K562 (cell line): ENCODE data around the gene LRRC47. TPM values are rescaled to one million over a fixed set of nuclear protein-coding genes. Genes with fewer than 3 reads are reported as not detected.

ENCODE experiments used
- AFF4 ChIP-seq: sonication (generic); formaldehyde crosslinking; IDR thresholded peaks from 2 replicates; pipeline ENCODE4 v1.8.0; 2023; ENCODE audit warnings: mild to moderate bottlenecking, missing genetic modification reagents
- ATF2 ChIP-seq: sonication (generic); formaldehyde crosslinking; IDR thresholded peaks from 2 replicates; pipeline ENCODE4 v1.8.1; 2022; ENCODE audit warnings: missing genetic modification reagents
- BCL6 ChIP-seq: fragments of 250-450 bp; sonication (Bioruptor Pico); IDR thresholded peaks from 2 replicates; pipeline ENCODE4 v1.4.0; 2020
- E2F8 ChIP-seq: fragments of 450-650 bp; IDR thresholded peaks from 2 replicates; pipeline ENCODE4 v1.7.1; 2018; ENCODE audit warnings: mild to moderate bottlenecking, low read depth; ENCODE audit not compliant: partially characterized antibody
- FOXJ3 ChIP-seq: sonication (generic); formaldehyde crosslinking; IDR thresholded peaks from 2 replicates; pipeline ENCODE4 v1.4.0; 2020; ENCODE audit warnings: mild to moderate bottlenecking, missing genetic modification reagents
- MECOM ChIP-seq: fragments of 250-450 bp; sonication (Bioruptor Pico); IDR thresholded peaks from 2 replicates; pipeline ENCODE4 v1.8.0; 2022; ENCODE audit warnings: inconsistent platforms
- NR2C2 ChIP-seq, 2 experiments: fragments of 200-800 bp in 1 of 2; sonication (Bioruptor generic) in 1 of 2; sonication (generic) in 1 of 2; formaldehyde crosslinking in 1 of 2; IDR thresholded peaks; 2 replicates each; pipeline versions ENCODE4 v1.6.1 to v1.8.0; 2016 to 2022; ENCODE audit warnings: mild to moderate bottlenecking in 1 of 2, missing compliant biosample characterization in 1 of 2, missing genetic modification characterization in 1 of 2, missing genetic modification reagents in 1 of 2
- PURB ChIP-seq: sonication (generic); formaldehyde crosslinking; IDR thresholded peaks from 2 replicates; pipeline ENCODE4 v1.9.0; 2021; ENCODE audit warnings: low read depth, mild to moderate bottlenecking, missing genetic modification reagents
- SPI1 ChIP-seq: IDR thresholded peaks from 2 replicates; pipeline ENCODE4 v1.6.1; 2011; ENCODE audit warnings: low read depth, low read length, control low read depth, borderline replicate concordance
- SRF ChIP-seq, 2 experiments: fragments of 250-450, 450-650 bp in 1 of 2; sonication (Bioruptor Pico) in 1 of 2; sonication (generic) in 1 of 2; formaldehyde crosslinking; IDR thresholded peaks; 2 replicates each; pipeline versions ENCODE4 v1.5.0 to v1.5.1; 2020 to 2022; ENCODE audit warnings: mild to moderate bottlenecking in 1 of 2, missing genetic modification reagents in 1 of 2
- ZFX ChIP-seq: sonication (generic); formaldehyde crosslinking; IDR thresholded peaks from 2 replicates; pipeline ENCODE4 v1.8.0; 2022; ENCODE audit warnings: mild to moderate bottlenecking, missing genetic modification reagents, moderate library complexity
- ZNF146 ChIP-seq: IDR thresholded peaks from one replicate; pipeline ENCODE4 v1.6.1; 2018; ENCODE audit warnings: missing compliant biosample characterization; ENCODE audit not compliant: unreplicated experiment
- ZNF263 ChIP-seq: sonication (generic); formaldehyde crosslinking; IDR thresholded peaks from 2 replicates; pipeline ENCODE4 v1.8.0; 2022; ENCODE audit warnings: mild to moderate bottlenecking, missing genetic modification reagents, borderline replicate concordance
- ZNF436 ChIP-seq: fragments of 250-450, 450-650 bp; sonication (Bioruptor Pico); formaldehyde crosslinking; IDR thresholded peaks from 2 replicates; pipeline ENCODE4 v1.7.0; 2020; ENCODE audit warnings: mild to moderate bottlenecking
- ZNF57 ChIP-seq: fragments of 450-650 bp; formaldehyde crosslinking; IDR thresholded peaks from 2 replicates; pipeline ENCODE4 v1.4.0; 2020; ENCODE audit warnings: mild to moderate bottlenecking, moderate library complexity
- ZNF584 ChIP-seq: fragments of 200-800 bp; sonication (Bioruptor generic); IDR thresholded peaks from 2 replicates; pipeline ENCODE4 v1.6.1; 2016; ENCODE audit warnings: low read depth, mild to moderate bottlenecking, missing genetic modification characterization, missing compliant biosample characterization
- ZNF740 ChIP-seq, 3 experiments: fragments of 200-800 bp in 1 of 3; sonication (Bioruptor generic) in 1 of 3; sonication (generic) in 1 of 3; formaldehyde crosslinking in 1 of 3; IDR thresholded peaks; 2 replicates each; pipeline versions ENCODE4 v1.6.1 to v1.8.0; 2016 to 2022; ENCODE audit warnings: mild to moderate bottlenecking in 2 of 3, missing compliant biosample characterization in 2 of 3, missing genetic modification characterization in 2 of 3, missing genetic modification reagents in 1 of 3
- polyA plus RNA-seq, 8 experiments: library from polyadenylated mRNA; depleted of rRNA in 4 of 8; stranded (reverse) in 5 of 8; unstranded in 3 of 8; fragments of >200 nt; fragmentation: Nextera tagmentation in 2 of 8; fragmentation: Illumina TruSeq in 1 of 8; extraction: Ambion mirVana in 2 of 8; extraction: Trizol in 1 of 8; gene quantifications; 2 replicates each; pipeline versions ENCODE4 v1.2.1 to v1.2.3, GENCODE V29; 2011 to 2014; ENCODE audit warnings: inconsistent platforms in 1 of 8, missing spikeins in 1 of 8
- total RNA-seq, 7 experiments: library from RNA; depleted of rRNA in 6 of 7; stranded (reverse); fragments of >200 nt in 6 of 7; fragmentation: Illumina TruSeq in 2 of 7; extraction: Trizol in 2 of 7; gene quantifications; 2 replicates each; pipeline versions ENCODE4 v1.2.1 to v1.2.3, GENCODE V29; 2011 to 2021; ENCODE audit warnings: low replicate concordance in 1 of 7

LRRC47 gene
- total and polyA plus RNA-seq, 9 of the 15 experiments (the other 6 are each of a cell fraction or from before 2014, with no cell fraction given) = 4.6 to 68.0 (median 35.9) TPM

GRCh38 chr1:3774276-3774945, 21.9 kb downstream of the LRRC47 start (continued):
- TF ChIP-seq NR2C2 (CRISPR knock-in tag; IDR thresholded peaks at IDR 0.05) (no peak), NR2C2 (tag; IDR thresholded peaks at IDR 0.05) (no peak), ZNF146 (CRISPR knock-in tag) (no peak), FOXJ3 (no peak), MECOM (CRISPR knock-in tag) (no peak; the same call in 1 of the 2 replicates), ZNF740 (CRISPR knock-in tag; IDR thresholded peaks at IDR 0.05) (peak; percentile 81), ZNF740 (tag; IDR thresholded peaks at IDR 0.05) (no peak), AFF4 (CRISPR knock-in tag) (no peak), E2F8 (no peak), ZNF57 (CRISPR knock-in tag) (peak; percentile 31; the same call in 1 of the 2 replicates), ATF2 (no peak), ZFX (CRISPR knock-in tag) (peak; percentile 60), ZNF263 (CRISPR knock-in tag) (0 out of 2 replicates have a peak, but pooled peaks have one; percentile 44), ZNF436 (CRISPR knock-in tag) (no peak), SRF (CRISPR knock-in tag; IDR thresholded peaks at IDR 0.05) (no peak), ZNF584 (CRISPR knock-in tag) (no peak), BCL6 (no peak), SPI1 (no peak), PURB (no peak)
